GM23338 (cell line): ENCODE results near the gene KDM4C.

Source experiments
- CREB1 ChIP-seq: fragments of 250-450 bp; sonication (Bioruptor Pico); IDR thresholded peaks from 2 replicates; pipeline ENCODE4 v1.5.0; 2020; ENCODE audit warnings: low read depth, mild to moderate bottlenecking, moderate library complexity
- EZH2 ChIP-seq: fragments of 200-600 bp; sonication (generic); IDR thresholded peaks from one replicate; pipeline ENCODE4 v1.8.0; 2017; ENCODE audit warnings: antibody characterized with exemption, mild to moderate bottlenecking, low read depth; ENCODE audit not compliant: unreplicated experiment
- EZH2phosphoT487 ChIP-seq: fragments of 200-600 bp; sonication (generic); IDR thresholded peaks from one replicate; pipeline ENCODE4 v1.8.1; 2018; ENCODE audit warnings: antibody characterized with exemption; ENCODE audit not compliant: unreplicated experiment
- JUNB ChIP-seq: IDR thresholded peaks from one replicate; pipeline ENCODE4 v1.6.1; 2016; ENCODE audit warnings: antibody characterized with exemption; ENCODE audit not compliant: unreplicated experiment
- NANOG ChIP-seq: IDR thresholded peaks from 2 replicates; pipeline ENCODE4 v1.6.1; 2016; ENCODE audit warnings: antibody characterized with exemption, borderline replicate concordance
- POLR2AphosphoS5 ChIP-seq: IDR thresholded peaks from 2 replicates; pipeline ENCODE4 v1.6.1; 2016; ENCODE audit warnings: antibody characterized with exemption, low read depth
- ZNF114 ChIP-seq: fragments of 250-450 bp; sonication (Bioruptor Pico); IDR thresholded peaks from 2 replicates; pipeline ENCODE4 v1.5.0; 2020; ENCODE audit warnings: mild to moderate bottlenecking, moderate library complexity
- TF ChIP-seq, protein P1 (sequence below), 2 experiments: fragments of 200-600 bp in 1 of 2; sonication (generic) in 1 of 2; conservative IDR thresholded peaks; 2 replicates each; pipeline versions ENCODE4 v1.5.1 to v1.6.1; 2016 to 2017; ENCODE audit warnings: antibody characterized with exemption in 2 of 2, low read depth in 2 of 2, mild to moderate bottlenecking in 2 of 2, moderate library complexity in 1 of 2
- TF ChIP-seq, protein P2 (sequence below): IDR thresholded peaks from one replicate; pipeline ENCODE4 v1.6.1; 2018; ENCODE audit warnings: antibody characterized with exemption; ENCODE audit not compliant: unreplicated experiment
- TF ChIP-seq, protein P3 (sequence below): IDR thresholded peaks from 2 replicates; pipeline ENCODE4 v1.6.1; 2016; ENCODE audit warnings: antibody characterized with exemption

DNA sequence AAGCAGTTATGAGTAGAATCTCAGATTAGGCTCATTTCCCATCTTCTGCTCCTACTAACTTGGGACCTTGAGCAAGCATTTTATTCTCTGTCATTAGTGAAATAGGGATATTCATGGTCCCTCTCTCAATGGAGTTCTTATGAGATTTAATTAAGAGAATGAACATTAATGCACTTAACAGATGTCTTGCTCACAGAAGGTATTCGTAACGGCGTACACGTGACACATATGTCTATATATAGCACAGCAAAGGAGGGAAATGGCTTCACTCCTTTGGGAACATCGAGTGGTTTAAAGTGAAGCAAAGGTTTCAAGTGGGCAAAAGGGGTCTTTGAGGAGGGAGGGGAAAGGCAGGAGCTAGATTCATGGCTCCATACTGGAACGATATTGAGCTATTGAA, 24.6 kb downstream of the KDM4C start:
- TF ChIP-seq CREB1 (CRISPR knock-in tag) (no peak), POLR2AphosphoS5 (no peak), NANOG (no peak), EZH2 (no peak), EZH2phosphoT487 (no peak), JUNB (no peak), ZNF114 (no peak)
- TF ChIP-seq, protein P1, sequence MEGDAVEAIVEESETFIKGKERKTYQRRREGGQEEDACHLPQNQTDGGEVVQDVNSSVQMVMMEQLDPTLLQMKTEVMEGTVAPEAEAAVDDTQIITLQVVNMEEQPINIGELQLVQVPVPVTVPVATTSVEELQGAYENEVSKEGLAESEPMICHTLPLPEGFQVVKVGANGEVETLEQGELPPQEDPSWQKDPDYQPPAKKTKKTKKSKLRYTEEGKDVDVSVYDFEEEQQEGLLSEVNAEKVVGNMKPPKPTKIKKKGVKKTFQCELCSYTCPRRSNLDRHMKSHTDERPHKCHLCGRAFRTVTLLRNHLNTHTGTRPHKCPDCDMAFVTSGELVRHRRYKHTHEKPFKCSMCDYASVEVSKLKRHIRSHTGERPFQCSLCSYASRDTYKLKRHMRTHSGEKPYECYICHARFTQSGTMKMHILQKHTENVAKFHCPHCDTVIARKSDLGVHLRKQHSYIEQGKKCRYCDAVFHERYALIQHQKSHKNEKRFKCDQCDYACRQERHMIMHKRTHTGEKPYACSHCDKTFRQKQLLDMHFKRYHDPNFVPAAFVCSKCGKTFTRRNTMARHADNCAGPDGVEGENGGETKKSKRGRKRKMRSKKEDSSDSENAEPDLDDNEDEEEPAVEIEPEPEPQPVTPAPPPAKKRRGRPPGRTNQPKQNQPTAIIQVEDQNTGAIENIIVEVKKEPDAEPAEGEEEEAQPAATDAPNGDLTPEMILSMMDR (conservative IDR thresholded peaks at IDR 0.05; ENCODE audit: low read depth in 2 of 2) = no peak
- TF ChIP-seq, protein P2, sequence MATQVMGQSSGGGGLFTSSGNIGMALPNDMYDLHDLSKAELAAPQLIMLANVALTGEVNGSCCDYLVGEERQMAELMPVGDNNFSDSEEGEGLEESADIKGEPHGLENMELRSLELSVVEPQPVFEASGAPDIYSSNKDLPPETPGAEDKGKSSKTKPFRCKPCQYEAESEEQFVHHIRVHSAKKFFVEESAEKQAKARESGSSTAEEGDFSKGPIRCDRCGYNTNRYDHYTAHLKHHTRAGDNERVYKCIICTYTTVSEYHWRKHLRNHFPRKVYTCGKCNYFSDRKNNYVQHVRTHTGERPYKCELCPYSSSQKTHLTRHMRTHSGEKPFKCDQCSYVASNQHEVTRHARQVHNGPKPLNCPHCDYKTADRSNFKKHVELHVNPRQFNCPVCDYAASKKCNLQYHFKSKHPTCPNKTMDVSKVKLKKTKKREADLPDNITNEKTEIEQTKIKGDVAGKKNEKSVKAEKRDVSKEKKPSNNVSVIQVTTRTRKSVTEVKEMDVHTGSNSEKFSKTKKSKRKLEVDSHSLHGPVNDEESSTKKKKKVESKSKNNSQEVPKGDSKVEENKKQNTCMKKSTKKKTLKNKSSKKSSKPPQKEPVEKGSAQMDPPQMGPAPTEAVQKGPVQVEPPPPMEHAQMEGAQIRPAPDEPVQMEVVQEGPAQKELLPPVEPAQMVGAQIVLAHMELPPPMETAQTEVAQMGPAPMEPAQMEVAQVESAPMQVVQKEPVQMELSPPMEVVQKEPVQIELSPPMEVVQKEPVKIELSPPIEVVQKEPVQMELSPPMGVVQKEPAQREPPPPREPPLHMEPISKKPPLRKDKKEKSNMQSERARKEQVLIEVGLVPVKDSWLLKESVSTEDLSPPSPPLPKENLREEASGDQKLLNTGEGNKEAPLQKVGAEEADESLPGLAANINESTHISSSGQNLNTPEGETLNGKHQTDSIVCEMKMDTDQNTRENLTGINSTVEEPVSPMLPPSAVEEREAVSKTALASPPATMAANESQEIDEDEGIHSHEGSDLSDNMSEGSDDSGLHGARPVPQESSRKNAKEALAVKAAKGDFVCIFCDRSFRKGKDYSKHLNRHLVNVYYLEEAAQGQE = no peak
- TF ChIP-seq, protein P3, sequence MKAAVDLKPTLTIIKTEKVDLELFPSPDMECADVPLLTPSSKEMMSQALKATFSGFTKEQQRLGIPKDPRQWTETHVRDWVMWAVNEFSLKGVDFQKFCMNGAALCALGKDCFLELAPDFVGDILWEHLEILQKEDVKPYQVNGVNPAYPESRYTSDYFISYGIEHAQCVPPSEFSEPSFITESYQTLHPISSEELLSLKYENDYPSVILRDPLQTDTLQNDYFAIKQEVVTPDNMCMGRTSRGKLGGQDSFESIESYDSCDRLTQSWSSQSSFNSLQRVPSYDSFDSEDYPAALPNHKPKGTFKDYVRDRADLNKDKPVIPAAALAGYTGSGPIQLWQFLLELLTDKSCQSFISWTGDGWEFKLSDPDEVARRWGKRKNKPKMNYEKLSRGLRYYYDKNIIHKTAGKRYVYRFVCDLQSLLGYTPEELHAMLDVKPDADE = no peak
